Measurements from ENCODE around the gene DIP2B.
A peak's percentile ranks its signal among the peaks of the same experiment; 100 is the strongest.
"Not testable (repeated sequence)": the region's sequence is repeated elsewhere in the genome, so short reads cannot be mapped to it uniquely, and the experiment has no call there.

The DIP2B gene

GRCh38 chr12:50550530-50551223, 45.9 kb downstream of the DIP2B start:
- DNase-seq (ENCODE audit: low spot score): no peak

GRCh38 chr12:50551866-50552265, 47.1 kb downstream of the DIP2B start:
- DNase-seq (ENCODE audit: low spot score): no peak

GRCh38 chr12:50554651-50555050, 49.9 kb downstream of the DIP2B start:
- no peak for DNase-seq (ENCODE audit: low spot score)

- DNase-seq (ENCODE audit: low spot score): no peak
Measured at GRCh38 chr12:50555471-50555885, 50.7 kb downstream of the DIP2B start.

- no peak for DNase-seq (ENCODE audit: low spot score)
Measured at GRCh38 chr12:50556273-50556672, 51.5 kb downstream of the DIP2B start.

GRCh38 chr12:50556796-50557195, 52.0 kb downstream of the DIP2B start:
- DNase-seq (ENCODE audit: low spot score): not testable (repeated sequence)

GRCh38 chr12:50557421-50557820, 52.6 kb downstream of the DIP2B start:
- DNase-seq (ENCODE audit: low spot score): no peak

- no peak for DNase-seq (ENCODE audit: low spot score)
Measured at GRCh38 chr12:50558970-50559369, 54.2 kb downstream of the DIP2B start.

- DNase-seq (ENCODE audit: low spot score): no peak
Measured at GRCh38 chr12:50562520-50563433, 58.0 kb downstream of the DIP2B start.

GRCh38 chr12:50563434-50563787, 58.6 kb downstream of the DIP2B start:
- DNase-seq (ENCODE audit: low spot score): no peak

GRCh38 chr12:50564237-50564947, 59.6 kb downstream of the DIP2B start:
- no peak for DNase-seq (ENCODE audit: low spot score)

GRCh38 chr12:50564948-50565297, 60.1 kb downstream of the DIP2B start:
- DNase-seq (ENCODE audit: low spot score): no peak

- no peak for DNase-seq (ENCODE audit: low spot score)
Measured at GRCh38 chr12:50566066-50566465, 61.3 kb downstream of the DIP2B start.

GRCh38 chr12:50567926-50568325, 63.1 kb downstream of the DIP2B start:
- DNase-seq (ENCODE audit: low spot score): no peak

- DNase-seq (ENCODE audit: low spot score): no peak
Measured at GRCh38 chr12:50568338-50569091, 63.7 kb downstream of the DIP2B start.

- DNase-seq (ENCODE audit: low spot score): no peak
Measured at GRCh38 chr12:50569321-50569720, 64.5 kb downstream of the DIP2B start.

GRCh38 chr12:50569876-50570275, 65.1 kb downstream of the DIP2B start:
- no peak for DNase-seq (ENCODE audit: low spot score)

GRCh38 chr12:50571786-50572185, 67.0 kb downstream of the DIP2B start:
- DNase-seq (ENCODE audit: low spot score): no peak

- DNase-seq (ENCODE audit: low spot score): peak; percentile 54
Measured at GRCh38 chr12:50572287-50572686, 67.5 kb downstream of the DIP2B start.

GRCh38 chr12:50572760-50573159, 68.0 kb downstream of the DIP2B start:
- DNase-seq (ENCODE audit: low spot score): no peak

- no peak for DNase-seq (ENCODE audit: low spot score)
Measured at GRCh38 chr12:50573271-50573670, 68.5 kb downstream of the DIP2B start.
